ENCODE data around the gene OR2V2. TPM values are rescaled to one million over a fixed set of nuclear protein-coding genes. Genes with fewer than 3 reads are reported as not detected.

The OR2V2 gene
- polyA plus RNA-seq, 1 of the 3 experiments (the other 2 are of a cell fraction) = not detected

DNA sequence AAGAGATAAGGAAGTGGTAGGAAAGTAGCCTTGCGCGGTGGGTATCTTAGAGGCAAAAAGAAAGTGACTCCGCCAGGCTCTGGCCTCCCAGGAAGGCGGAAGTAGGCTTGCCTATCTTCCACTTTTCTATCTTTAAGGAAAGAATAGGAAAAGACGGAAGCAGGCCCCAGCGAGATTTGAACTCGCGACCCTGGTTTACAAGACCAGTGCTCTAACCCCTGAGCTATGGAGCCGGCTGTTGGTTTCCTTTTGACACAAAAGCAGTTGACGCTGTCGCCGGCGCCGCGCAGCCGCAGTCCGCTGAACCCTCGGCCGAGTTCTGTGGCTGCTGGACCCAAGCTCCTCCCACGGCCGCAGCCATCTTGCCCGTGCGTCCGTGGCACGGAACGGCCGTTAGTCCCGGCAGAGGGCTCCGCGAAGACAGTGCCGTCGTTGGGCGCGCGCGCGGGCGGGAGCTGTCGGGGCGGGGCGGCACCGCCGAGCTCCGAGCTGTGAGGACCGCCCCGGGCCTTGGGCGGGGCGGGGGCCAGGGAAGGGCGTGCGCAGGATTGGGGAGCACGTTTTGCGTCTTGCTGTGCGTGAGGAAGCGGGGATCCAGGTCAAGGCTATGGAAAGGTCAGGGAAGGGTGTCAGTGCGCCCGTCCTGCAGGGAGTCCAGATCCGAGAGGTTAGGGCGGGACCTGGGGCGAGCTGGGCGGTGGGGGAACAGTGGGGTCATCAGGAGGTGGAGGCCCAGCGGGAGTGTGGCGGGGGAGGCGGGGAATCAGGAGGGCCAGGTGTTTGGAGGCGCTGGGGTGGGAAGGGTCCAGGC lies 44.3 kb downstream of the OR2V2 start:
- CTCF ChIA-PET = interaction anchor here (0.6 to 7.4 kb wide), 7 partner anchors 14 to 92 kb away, joined by 3 to 72 read pairs (median 4); partner anchors contain the start of gene TRIM7
- Histone ChIP-seq H3F3A (replicated peaks; ENCODE audit: insufficient read depth) (peaks cover 21% of the 10 kb centered on the region), H3K4me2 (peak overlapping the region; percentile 94), H3K36me3 (replicated peaks in 1 of 2; ENCODE audit: control insufficient read depth in 1 of 2, insufficient read depth in 2 of 2, low read length in 1 of 2) (no peaks in the 10 kb centered on the region), H3K4me1 (ENCODE audit: control insufficient read depth in 1 of 2, insufficient read depth in 2 of 2, low read depth in 1 of 2, low read length in 1 of 2) (peaks cover 0 to 18% of the 10 kb centered on the region in 2 experiments; a peak in 1 of 4 replicates), H3K27ac (ENCODE audit: low read depth in 2 of 2, low read length in 1 of 2) (peak overlapping the region; percentile 66 to 89), H3K9me2 (no peaks in the 10 kb centered on the region), H3K4me3 (ENCODE audit: low read depth in 2 of 2, low read length in 1 of 2) (peak overlapping the region; percentile 91 to 98), H3K9me3 (no peaks in the 10 kb centered on the region), H4K20me1 (ENCODE audit: insufficient read depth) (no peaks in the 10 kb centered on the region), H3K79me2 (ENCODE audit: insufficient read depth) (peaks cover 6% of the 10 kb centered on the region; the same call in 1 of the 2 replicates), H3K9ac (peak overlapping the region; percentile 89), H2AFZ (ENCODE audit: low read depth) (peak overlapping the region; percentile 94), H3K27me3 (ENCODE audit: insufficient read depth) (no peaks in the 10 kb centered on the region)
- TF ChIP-seq SMC3 (IDR thresholded peaks at IDR 0.05; ENCODE audit: low read depth, low read length) = no peak
- peak; percentile 43; the same call in 1 of the 2 replicates for TF ChIP-seq TAF1 (IDR thresholded peaks at IDR 0.05; ENCODE audit: borderline replicate concordance, low read depth, low read length)
- peak; percentile 73; the same call in 1 of the 2 replicates for TF ChIP-seq NRF1 (IDR thresholded peaks at IDR 0.05; ENCODE audit: low read depth, low read length)
- TF ChIP-seq RCOR1 (IDR thresholded peaks at IDR 0.05; ENCODE audit: low read length) = peak; percentile 67
- TF ChIP-seq RAD21 (IDR thresholded peaks at IDR 0.05; ENCODE audit: low read length) = no peak
- TF ChIP-seq, protein P1, sequence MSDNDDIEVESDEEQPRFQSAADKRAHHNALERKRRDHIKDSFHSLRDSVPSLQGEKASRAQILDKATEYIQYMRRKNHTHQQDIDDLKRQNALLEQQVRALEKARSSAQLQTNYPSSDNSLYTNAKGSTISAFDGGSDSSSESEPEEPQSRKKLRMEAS (IDR thresholded peaks at IDR 0.05; ENCODE audit: low read depth) = peak; percentile 27; the same call in 1 of the 2 replicates
- TF ChIP-seq FOXJ3 (CRISPR knock-in tag; IDR thresholded peaks at IDR 0.05) = no peak
- peak; percentile 84; the same call in 1 of the 2 replicates for TF ChIP-seq SIN3A (IDR thresholded peaks at IDR 0.05; ENCODE audit: borderline replicate concordance, low read depth, low read length)
- peak; percentile 42; the same call in 1 of the 2 replicates for TF ChIP-seq GABPA (IDR thresholded peaks at IDR 0.05; ENCODE audit: low read depth)
- peak; percentile 84 for TF ChIP-seq ELF1 (IDR thresholded peaks at IDR 0.05)
- peak; percentile 74; the same call in 1 of the 2 replicates for TF ChIP-seq FOSL2 (IDR thresholded peaks at IDR 0.05; ENCODE audit: borderline replicate concordance, low read depth)
- TF ChIP-seq EZH2phosphoT487 (IDR thresholded peaks at IDR 0.05; ENCODE audit: borderline replicate concordance, low read depth) = no peak
- TF ChIP-seq TEAD4 (IDR thresholded peaks at IDR 0.05; ENCODE audit: borderline replicate concordance, insufficient read depth) = peak; percentile 88
- TF ChIP-seq, protein P2, sequence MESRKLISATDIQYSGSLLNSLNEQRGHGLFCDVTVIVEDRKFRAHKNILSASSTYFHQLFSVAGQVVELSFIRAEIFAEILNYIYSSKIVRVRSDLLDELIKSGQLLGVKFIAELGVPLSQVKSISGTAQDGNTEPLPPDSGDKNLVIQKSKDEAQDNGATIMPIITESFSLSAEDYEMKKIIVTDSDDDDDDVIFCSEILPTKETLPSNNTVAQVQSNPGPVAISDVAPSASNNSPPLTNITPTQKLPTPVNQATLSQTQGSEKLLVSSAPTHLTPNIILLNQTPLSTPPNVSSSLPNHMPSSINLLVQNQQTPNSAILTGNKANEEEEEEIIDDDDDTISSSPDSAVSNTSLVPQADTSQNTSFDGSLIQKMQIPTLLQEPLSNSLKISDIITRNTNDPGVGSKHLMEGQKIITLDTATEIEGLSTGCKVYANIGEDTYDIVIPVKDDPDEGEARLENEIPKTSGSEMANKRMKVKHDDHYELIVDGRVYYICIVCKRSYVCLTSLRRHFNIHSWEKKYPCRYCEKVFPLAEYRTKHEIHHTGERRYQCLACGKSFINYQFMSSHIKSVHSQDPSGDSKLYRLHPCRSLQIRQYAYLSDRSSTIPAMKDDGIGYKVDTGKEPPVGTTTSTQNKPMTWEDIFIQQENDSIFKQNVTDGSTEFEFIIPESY (IDR thresholded peaks at IDR 0.05; ENCODE audit: borderline replicate concordance, low read depth) = 0 out of 2 replicates have a peak, but pooled peaks have one; percentile 15
- TF ChIP-seq YY1 (IDR thresholded peaks at IDR 0.05; ENCODE audit: low read depth) = peak; percentile 89
- TF ChIP-seq POLR2AphosphoS5 (IDR thresholded peaks at IDR 0.05; ENCODE audit: low read depth, low read length) = peak; percentile 80
- TF ChIP-seq EP300 (IDR thresholded peaks at IDR 0.05; ENCODE audit: borderline replicate concordance in 1 of 2, low read depth in 1 of 2, low read length in 1 of 2) = peak in 1 of 2 experiments; percentile 46; a peak in 1 of 4 replicates
- whole genome bisulfite sequencing (ENCODE audit: low lambda C conversion rate) = 3% methylated on average over 41 of the region's 64 CpGs
- peak; percentile 95 for DNase-seq
- POLR2A ChIA-PET = interaction anchor here (0.7 to 1.1 kb wide), 5 partner anchors 13 to 52 kb away, joined by 3 to 5 read pairs (median 3); partner anchors contain the start of genes RACK1 and TRIM7

Data from SK-N-SH (cell line).